Neural progenitor cell (in vitro differentiated cells): Measurements from ENCODE around the gene SLC4A7. TPM values are rescaled to one million over a fixed set of nuclear protein-coding genes. Genes with fewer than 3 reads are reported as not detected.

Experiments used
- DNase-seq: peaks from one replicate; pipeline ENCODE4 v3.0.0-alpha.2; 2016; ENCODE audit warnings: low spot score
- H2AFZ ChIP-seq: fragments of 200-600 bp; sonication (generic); replicated peaks from 2 replicates; pipeline ENCODE4 v1.6.1; 2016; ENCODE audit warnings: antibody characterized with exemption
- H3F3A ChIP-seq: fragments of 200-600 bp; sonication (generic); 2 replicates; pipeline ENCODE4 v1.6.1; 2016; ENCODE audit warnings: antibody characterized with exemption, low read depth
- H3K27ac ChIP-seq: fragments of 200-600 bp; sonication (generic); 2 replicates; pipeline ENCODE4 v1.5.1; 2016; ENCODE audit warnings: mild to moderate bottlenecking
- H3K27me3 ChIP-seq: fragments of 200-600 bp; sonication (generic); 2 replicates; pipeline ENCODE4 v1.6.1; 2016; ENCODE audit warnings: mild to moderate bottlenecking, moderate library complexity
- H3K36me3 ChIP-seq: fragments of 200-600 bp; sonication (generic); 2 replicates; pipeline ENCODE4 v1.5.1; 2016
- H3K4me1 ChIP-seq: fragments of 200-600 bp; sonication (generic); 2 replicates; pipeline ENCODE4 v1.6.1; 2016; ENCODE audit warnings: mixed run types
- H3K4me2 ChIP-seq: fragments of 200-600 bp; sonication (generic); 2 replicates; pipeline ENCODE4 v1.6.1; 2016
- H3K4me3 ChIP-seq: fragments of 200-600 bp; sonication (generic); 2 replicates; pipeline ENCODE4 v1.5.1; 2016
- H3K79me2 ChIP-seq: fragments of 200-600 bp; sonication (generic); 2 replicates; pipeline ENCODE4 v1.6.1; 2016; ENCODE audit warnings: low read depth
- H3K9ac ChIP-seq: fragments of 200-600 bp; sonication (generic); 2 replicates; pipeline ENCODE4 v1.6.1; 2016
- H3K9me3 ChIP-seq: fragments of 200-600 bp; sonication (generic); 2 replicates; pipeline ENCODE4 v1.5.1; 2016; ENCODE audit warnings: low read depth
- H4K20me1 ChIP-seq: fragments of 200-600 bp; sonication (generic); 2 replicates; pipeline ENCODE4 v1.6.1; 2016; ENCODE audit warnings: low read depth
- H3K27ac Mint-ChIP-seq: 3 replicates; pipeline ENCODE4 v1.8.0; 2021; ENCODE audit warnings: mixed read lengths
- H3K27me3 Mint-ChIP-seq: 2 replicates; pipeline ENCODE4 v1.8.0; 2022; ENCODE audit warnings: low read depth, mild to moderate bottlenecking, inconsistent platforms, moderate library complexity, mixed read lengths; ENCODE audit not compliant: insufficient read depth
- H3K36me3 Mint-ChIP-seq: 3 replicates; pipeline ENCODE4 v1.8.0; 2021; ENCODE audit warnings: mixed read lengths
- H3K4me1 Mint-ChIP-seq: 3 replicates; pipeline ENCODE4 v1.8.0; 2021; ENCODE audit warnings: mixed read lengths
- H3K4me3 Mint-ChIP-seq: 3 replicates; pipeline ENCODE4 v1.8.0; 2021; ENCODE audit warnings: mild to moderate bottlenecking, moderate library complexity, mixed read lengths
- H3K9me3 Mint-ChIP-seq: 3 replicates; pipeline ENCODE4 v1.8.0; 2020; ENCODE audit warnings: mixed read lengths
- EZH2 ChIP-seq: fragments of 200-600 bp; sonication (generic); IDR thresholded peaks from 2 replicates; pipeline ENCODE4 v1.6.1; 2017; ENCODE audit warnings: antibody characterized with exemption, mild to moderate bottlenecking, moderate library complexity
- EZH2phosphoT487 ChIP-seq: fragments of 200-600 bp; sonication (generic); IDR thresholded peaks from 2 replicates; pipeline ENCODE4 v1.6.1; 2017; ENCODE audit warnings: antibody characterized with exemption
- total RNA-seq: library from RNA; depleted of rRNA; stranded (reverse); fragments of >200 nt; gene quantifications from 2 replicates; pipeline ENCODE4 v1.2.3, GENCODE V29; 2015; ENCODE audit warnings: low replicate concordance
- TF ChIP-seq, protein P1 (sequence below): fragments of 200-600 bp; sonication (generic); IDR thresholded peaks from 2 replicates; pipeline ENCODE4 v1.5.1; 2017; ENCODE audit warnings: antibody characterized with exemption, mild to moderate bottlenecking

SLC4A7 gene
- total RNA-seq, 1 donor from 2014 or later: 114 TPM

- no peak overlapping the region for H3K4me3 ChIP-seq
- H3K4me2 ChIP-seq: no peak overlapping the region
- H3K27me3 ChIP-seq: no peaks in the 10 kb centered on the region
- no peak overlapping the region for H3K27ac ChIP-seq
- H3K4me3 Mint-ChIP-seq: no peak overlapping the region
- no peaks in the 10 kb centered on the region for H3K4me1 ChIP-seq
- H3K36me3 Mint-ChIP-seq: peaks cover 29% of the 10 kb centered on the region
- no peaks in the 10 kb centered on the region for H3F3A ChIP-seq
- DNase-seq: no peak
- H3K4me1 Mint-ChIP-seq: no peaks in the 10 kb centered on the region
- no peak overlapping the region for H3K27ac Mint-ChIP-seq
- no peak overlapping the region for H2AFZ ChIP-seq
- no peak for TF ChIP-seq EZH2
- TF ChIP-seq, protein P1, sequence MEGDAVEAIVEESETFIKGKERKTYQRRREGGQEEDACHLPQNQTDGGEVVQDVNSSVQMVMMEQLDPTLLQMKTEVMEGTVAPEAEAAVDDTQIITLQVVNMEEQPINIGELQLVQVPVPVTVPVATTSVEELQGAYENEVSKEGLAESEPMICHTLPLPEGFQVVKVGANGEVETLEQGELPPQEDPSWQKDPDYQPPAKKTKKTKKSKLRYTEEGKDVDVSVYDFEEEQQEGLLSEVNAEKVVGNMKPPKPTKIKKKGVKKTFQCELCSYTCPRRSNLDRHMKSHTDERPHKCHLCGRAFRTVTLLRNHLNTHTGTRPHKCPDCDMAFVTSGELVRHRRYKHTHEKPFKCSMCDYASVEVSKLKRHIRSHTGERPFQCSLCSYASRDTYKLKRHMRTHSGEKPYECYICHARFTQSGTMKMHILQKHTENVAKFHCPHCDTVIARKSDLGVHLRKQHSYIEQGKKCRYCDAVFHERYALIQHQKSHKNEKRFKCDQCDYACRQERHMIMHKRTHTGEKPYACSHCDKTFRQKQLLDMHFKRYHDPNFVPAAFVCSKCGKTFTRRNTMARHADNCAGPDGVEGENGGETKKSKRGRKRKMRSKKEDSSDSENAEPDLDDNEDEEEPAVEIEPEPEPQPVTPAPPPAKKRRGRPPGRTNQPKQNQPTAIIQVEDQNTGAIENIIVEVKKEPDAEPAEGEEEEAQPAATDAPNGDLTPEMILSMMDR: no peak
- no peak for TF ChIP-seq EZH2phosphoT487
- H3K79me2 ChIP-seq: no peaks in the 10 kb centered on the region
- peaks cover 38% of the 10 kb centered on the region for H3K36me3 ChIP-seq
- no peaks in the 10 kb centered on the region for H4K20me1 ChIP-seq
- no peaks in the 10 kb centered on the region for H3K27me3 Mint-ChIP-seq
- H3K9ac ChIP-seq: no peak overlapping the region
- H3K9me3 Mint-ChIP-seq: peaks cover 2% of the 10 kb centered on the region
- no peaks in the 10 kb centered on the region for H3K9me3 ChIP-seq
Measured at GRCh38 chr3:27391796-27392195, 92.4 kb downstream of the SLC4A7 start.

DNA sequence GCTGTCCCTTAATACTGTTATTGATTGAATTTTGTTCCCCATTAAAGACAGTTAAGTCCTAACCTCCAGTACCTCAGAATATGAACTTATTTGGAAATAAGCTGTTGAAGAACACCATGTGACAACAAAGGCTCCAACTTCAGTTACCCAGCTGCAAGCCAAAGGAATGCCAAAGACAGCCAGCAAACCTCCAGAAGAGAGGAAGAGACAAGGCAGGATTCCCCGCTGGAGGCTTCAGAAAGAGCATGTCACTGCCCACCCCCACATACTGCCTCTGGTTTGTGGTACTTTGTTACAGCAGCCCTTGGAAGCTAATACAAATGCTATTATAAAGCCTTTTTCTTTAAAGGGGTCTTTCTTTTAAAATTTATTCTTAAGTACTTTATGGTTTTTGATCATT is 96.6 kb downstream of the SLC4A7 start:
- Histone ChIP-seq H3K4me1 (no peaks in the 10 kb centered on the region), H3K9me3 (no peaks in the 10 kb centered on the region), H3K79me2 (no peaks in the 10 kb centered on the region), H3K4me2 (no peak overlapping the region), H4K20me1 (no peaks in the 10 kb centered on the region), H3K9ac (no peak overlapping the region), H3F3A (no peaks in the 10 kb centered on the region), H3K36me3 (peaks cover 54% of the 10 kb centered on the region), H2AFZ (no peak overlapping the region), H3K27ac (no peak overlapping the region), H3K27me3 (no peaks in the 10 kb centered on the region), H3K4me3 (no peak overlapping the region)
- peaks cover 30% of the 10 kb centered on the region for H3K36me3 Mint-ChIP-seq
- H3K4me1 Mint-ChIP-seq: no peaks in the 10 kb centered on the region
- peaks cover 2% of the 10 kb centered on the region for H3K9me3 Mint-ChIP-seq
- H3K27ac Mint-ChIP-seq: no peak overlapping the region
- no peak overlapping the region for H3K4me3 Mint-ChIP-seq
- DNase-seq: peak; percentile 21
- TF ChIP-seq EZH2phosphoT487: no peak
- TF ChIP-seq, protein P1: no peak
- H3K27me3 Mint-ChIP-seq: no peaks in the 10 kb centered on the region

DNA sequence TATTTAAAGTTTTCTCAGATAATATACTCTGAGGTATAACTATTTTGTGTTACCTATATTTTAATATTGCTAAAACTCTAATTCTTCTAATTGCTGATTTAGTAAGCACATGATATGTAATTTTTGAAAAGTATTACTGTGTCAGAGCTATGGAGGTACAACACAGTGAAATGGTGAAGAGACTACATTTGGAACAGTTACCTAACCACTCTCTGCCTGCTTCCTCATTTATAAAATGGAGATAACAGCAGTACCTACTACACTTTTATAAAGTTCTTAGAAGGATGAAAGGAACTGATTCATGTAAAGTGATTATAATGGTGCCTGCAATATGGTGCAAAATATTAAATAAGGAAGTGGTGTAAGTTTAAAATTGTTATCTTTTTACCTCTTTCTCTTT is 98.7 kb downstream of the SLC4A7 start:
- peaks cover 2% of the 10 kb centered on the region for H3K9me3 Mint-ChIP-seq
- no peak overlapping the region for H2AFZ ChIP-seq
- no peak overlapping the region for H3K4me2 ChIP-seq
- H4K20me1 ChIP-seq: no peaks in the 10 kb centered on the region
- no peaks in the 10 kb centered on the region for H3F3A ChIP-seq
- TF ChIP-seq, protein P1: no peak
- TF ChIP-seq EZH2 (no peak), EZH2phosphoT487 (no peak)
- DNase-seq: no peak
- H3K36me3 Mint-ChIP-seq: peaks cover 25% of the 10 kb centered on the region
- H3K9me3 ChIP-seq: no peaks in the 10 kb centered on the region
- H3K27me3 Mint-ChIP-seq: no peaks in the 10 kb centered on the region
- no peak overlapping the region for H3K27ac ChIP-seq
- H3K27ac Mint-ChIP-seq: no peak overlapping the region
- H3K4me1 Mint-ChIP-seq: no peaks in the 10 kb centered on the region
- no peaks in the 10 kb centered on the region for H3K79me2 ChIP-seq
- peaks cover 44% of the 10 kb centered on the region for H3K36me3 ChIP-seq
- no peaks in the 10 kb centered on the region for H3K27me3 ChIP-seq
- H3K4me3 ChIP-seq: no peak overlapping the region
- H3K4me1 ChIP-seq: no peaks in the 10 kb centered on the region
- H3K4me3 Mint-ChIP-seq: no peak overlapping the region
- no peak overlapping the region for H3K9ac ChIP-seq

DNA sequence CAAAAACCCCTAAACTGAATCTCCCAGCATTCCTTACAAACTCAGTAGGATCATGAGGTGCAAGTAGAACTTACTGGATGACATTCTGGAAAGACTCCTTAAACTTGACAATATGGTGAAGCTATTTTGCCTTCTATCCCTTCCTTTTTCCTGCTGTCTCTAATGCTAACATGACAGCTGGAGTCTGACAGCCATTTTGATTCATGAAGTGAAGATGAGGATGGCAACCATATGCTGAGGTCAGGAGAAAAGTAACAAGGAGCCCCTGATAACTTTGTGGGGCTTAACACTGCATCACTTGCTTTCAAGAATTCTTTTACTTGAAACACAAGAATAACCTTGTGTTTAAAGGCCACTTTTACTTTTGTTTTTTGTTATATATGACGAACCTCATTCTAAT is 100.0 kb downstream of the SLC4A7 start:
- no peak overlapping the region for H3K27ac Mint-ChIP-seq
- peaks cover 36% of the 10 kb centered on the region for H3K36me3 ChIP-seq
- no peak overlapping the region for H3K9ac ChIP-seq
- H3K27ac ChIP-seq: no peak overlapping the region
- no peaks in the 10 kb centered on the region for H3F3A ChIP-seq
- TF ChIP-seq, protein P1: no peak
- TF ChIP-seq EZH2: no peak
- no peak for TF ChIP-seq EZH2phosphoT487
- H3K9me3 Mint-ChIP-seq: peaks cover 2% of the 10 kb centered on the region
- H3K4me1 ChIP-seq: no peaks in the 10 kb centered on the region
- no peaks in the 10 kb centered on the region for H3K4me1 Mint-ChIP-seq
- H3K4me3 ChIP-seq: no peak overlapping the region
- no peaks in the 10 kb centered on the region for H3K27me3 Mint-ChIP-seq
- no peaks in the 10 kb centered on the region for H3K27me3 ChIP-seq
- H3K79me2 ChIP-seq: no peaks in the 10 kb centered on the region
- no peaks in the 10 kb centered on the region for H3K9me3 ChIP-seq
- DNase-seq: no peak
- H2AFZ ChIP-seq: no peak overlapping the region
- H3K4me3 Mint-ChIP-seq: no peak overlapping the region
- H3K36me3 Mint-ChIP-seq: peaks cover 25% of the 10 kb centered on the region
- H3K4me2 ChIP-seq: no peak overlapping the region
- no peaks in the 10 kb centered on the region for H4K20me1 ChIP-seq
